SIG-M5 treated with dmso at 0.1 percent for 504 hours (cell line): ENCODE data around the gene PLEKHA6.

Experiments used
- DNase-seq: peaks from one replicate; lab custom pipeline; 2025; ENCODE audit not compliant: unreplicated experiment; lab: John Stamatoyannopoulos, UW

Gene PLEKHA6

DNA sequence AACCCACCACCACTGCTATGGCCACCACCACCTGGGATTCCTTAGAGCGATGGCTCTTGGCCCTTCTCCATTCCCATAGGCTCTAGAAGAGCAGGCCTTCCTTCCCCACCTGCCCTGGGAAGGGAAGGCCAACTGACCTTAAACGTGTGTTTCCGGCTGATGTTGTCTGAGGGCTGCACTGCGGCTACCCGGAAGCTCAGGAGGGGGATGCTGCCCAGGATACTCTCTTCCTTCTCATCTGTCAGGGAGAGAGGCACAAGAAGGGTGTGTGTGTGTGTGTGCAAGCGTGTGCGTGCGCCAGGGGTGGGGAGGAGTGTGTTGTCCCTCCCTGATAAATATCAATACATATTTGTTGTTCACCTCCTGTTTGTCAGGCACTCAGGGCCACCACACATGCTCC, 94.9 kb downstream of the PLEKHA6 start:
- DNase-seq: no peak

DNA sequence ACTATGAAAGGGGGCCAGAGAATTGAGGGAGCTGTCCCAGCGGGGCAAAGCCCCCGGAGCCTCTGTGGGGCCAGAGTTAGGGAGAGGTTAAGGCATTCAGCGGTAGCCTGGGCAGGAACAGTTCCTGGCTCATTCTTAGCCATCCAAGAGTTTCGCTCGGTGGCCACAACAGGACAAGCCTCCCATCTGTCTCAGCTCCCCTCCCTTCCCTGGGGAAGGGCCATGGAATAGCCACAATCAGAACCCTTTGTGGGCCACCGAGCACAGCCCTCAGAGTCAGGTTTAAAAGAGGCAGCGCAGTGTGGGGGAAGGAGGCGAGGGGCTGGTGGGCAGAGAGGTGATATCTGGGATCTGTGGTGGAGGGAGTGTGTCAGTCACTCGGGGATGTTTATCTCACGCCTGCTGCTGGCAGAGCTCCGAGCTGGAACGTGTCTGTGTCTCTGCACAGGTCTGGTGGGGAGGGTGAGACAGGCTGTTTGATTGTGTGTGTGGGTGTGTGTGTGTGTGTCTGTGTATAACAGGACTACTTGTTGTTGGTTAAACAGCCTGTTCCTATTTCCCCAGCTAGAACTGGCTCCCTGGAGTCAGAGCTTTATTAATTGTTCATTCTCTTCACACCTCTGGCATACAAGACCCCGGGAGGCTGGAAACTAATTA, 96.3 kb downstream of the PLEKHA6 start:
- no peak for DNase-seq

DNA sequence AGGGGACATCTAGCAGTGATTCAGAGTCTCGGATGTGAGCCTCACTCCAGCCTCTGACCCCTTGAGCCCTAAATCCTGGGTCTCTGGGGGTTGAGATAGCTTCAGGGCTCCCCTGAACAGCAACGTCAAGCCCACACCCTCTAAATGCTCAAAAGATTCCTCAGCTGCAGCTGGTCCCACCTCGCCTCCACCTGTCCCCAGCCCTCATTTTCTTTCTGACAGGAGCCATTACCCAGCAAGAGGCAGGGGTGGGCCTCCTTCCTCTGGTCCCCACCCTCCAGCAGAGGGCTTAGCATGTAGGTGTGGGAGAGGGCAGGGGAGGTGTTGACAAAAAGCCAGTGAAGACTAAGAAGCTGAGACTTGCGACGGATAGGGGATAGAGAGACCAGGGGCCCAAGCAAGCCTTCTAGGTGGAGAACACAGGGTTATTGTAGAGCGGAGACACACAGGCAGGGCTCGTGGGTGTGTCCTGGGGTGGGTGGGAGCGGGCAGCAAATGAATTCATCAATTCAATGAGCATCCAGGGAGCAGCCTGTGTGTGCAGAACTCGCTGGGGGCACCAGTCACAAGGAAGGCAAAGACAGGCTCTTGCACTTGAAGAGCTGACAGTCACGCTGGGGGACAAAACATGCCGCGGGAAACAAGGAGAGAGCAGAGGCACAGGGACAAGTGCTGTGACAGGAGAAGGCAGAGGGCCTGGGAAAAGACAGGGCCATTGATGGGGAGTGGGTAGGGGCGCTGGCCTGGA, 97.0 kb downstream of the PLEKHA6 start:
- no peak for DNase-seq

DNA sequence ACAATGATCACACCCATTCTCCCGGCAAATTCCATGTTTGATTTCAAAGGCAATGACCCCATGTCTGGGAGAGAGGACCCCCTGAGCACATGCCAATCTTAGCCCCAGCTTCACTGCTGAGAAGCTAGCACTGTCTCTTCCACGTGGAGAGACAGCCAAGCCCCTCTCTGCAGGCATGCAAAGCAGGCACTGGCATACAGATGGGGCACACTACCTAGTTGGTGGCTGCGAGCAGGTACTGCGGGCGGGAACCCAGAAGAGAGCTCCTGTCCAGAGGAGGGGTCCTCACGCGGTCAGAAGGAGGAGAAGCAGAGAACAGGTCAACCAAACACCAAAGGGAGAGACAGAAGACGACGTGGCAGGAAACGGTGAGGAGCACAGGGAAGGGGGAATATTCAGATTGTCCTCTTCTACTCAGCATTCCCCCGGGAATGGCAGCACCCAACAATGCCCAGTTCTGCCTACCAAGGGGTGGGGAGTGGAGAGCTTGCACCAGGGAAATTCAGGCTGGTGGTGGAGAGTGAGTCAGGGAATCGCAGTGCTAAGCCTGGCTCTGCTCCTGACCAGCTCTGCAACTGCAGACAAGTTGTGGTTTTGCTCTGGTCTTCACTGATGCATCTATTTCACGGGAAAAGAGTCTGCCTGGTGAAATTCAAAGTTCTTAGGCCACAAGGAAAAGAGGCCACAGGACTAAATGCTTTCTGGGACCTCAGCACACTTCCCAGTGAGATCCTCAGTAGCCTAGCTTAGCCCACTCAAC, 97.8 kb downstream of the PLEKHA6 start:
- no peak for DNase-seq

DNA sequence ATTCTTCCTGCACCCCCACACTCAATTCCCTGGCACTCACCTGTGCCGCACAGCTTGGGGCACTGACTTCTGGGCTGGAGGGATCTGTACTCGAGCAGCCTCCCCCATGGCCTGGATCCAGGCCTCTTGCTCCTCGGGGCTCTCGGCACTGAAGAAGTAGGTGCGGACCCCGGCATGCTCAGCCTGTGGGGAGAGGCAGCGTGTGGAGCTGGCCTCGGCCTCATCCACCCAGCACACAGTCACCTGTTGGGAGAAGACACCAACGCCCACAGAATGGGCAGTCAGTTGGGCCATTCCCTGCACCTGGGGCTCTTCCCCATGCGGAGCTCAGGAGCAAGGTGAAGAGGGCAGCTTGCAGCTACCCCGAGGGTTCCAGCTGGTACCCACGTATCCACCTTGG, 98.5 kb downstream of the PLEKHA6 start:
- no peak for DNase-seq

DNA sequence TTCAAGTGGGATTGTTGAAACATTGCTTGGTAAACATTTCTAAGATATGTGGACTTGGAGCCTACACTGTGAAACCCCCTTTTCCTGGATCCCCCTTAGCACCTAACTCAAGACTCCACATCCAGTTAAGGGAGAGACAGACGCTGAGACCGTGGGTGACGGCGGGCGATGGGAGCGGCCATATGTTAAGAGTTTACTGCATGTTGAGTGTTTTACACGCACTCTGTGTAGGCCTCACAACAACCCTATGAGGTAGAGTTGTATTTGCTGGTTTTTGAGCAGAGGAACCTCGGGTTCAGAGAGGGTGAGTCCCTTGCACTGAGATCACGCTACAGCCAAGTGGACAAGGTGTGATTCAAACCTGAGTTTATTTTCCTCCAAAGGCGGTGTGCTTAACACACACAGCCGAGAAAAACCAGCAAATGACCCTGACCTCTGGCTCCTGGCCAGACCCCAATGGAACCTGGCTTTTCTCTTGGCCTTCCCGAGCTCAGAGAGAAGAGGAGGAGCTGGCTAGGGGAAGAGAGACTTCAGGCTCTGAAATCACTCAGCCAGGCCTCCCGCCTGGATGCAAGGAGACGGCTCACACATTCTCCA, 99.0 kb downstream of the PLEKHA6 start:
- no peak for DNase-seq

DNA sequence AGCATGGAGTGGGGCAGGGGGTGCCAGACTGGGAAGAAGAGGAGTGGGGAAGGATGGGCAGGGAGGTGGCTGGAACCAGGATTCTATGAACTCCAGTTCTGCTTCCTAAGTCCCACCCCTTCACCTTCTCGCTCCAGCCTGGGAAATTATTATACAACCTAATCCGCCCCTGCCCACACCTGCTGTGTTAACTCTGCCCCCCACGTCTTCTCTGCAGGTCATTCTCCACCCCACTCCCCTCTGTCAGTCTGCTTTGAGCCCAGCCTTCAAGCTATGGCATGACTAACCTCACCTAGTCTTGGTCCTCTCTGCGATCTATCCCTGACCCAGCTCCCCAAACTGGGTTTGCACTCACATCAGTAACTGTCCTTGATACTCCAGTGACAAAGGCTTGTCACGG, 99.9 kb downstream of the PLEKHA6 start:
- no peak for DNase-seq

DNA sequence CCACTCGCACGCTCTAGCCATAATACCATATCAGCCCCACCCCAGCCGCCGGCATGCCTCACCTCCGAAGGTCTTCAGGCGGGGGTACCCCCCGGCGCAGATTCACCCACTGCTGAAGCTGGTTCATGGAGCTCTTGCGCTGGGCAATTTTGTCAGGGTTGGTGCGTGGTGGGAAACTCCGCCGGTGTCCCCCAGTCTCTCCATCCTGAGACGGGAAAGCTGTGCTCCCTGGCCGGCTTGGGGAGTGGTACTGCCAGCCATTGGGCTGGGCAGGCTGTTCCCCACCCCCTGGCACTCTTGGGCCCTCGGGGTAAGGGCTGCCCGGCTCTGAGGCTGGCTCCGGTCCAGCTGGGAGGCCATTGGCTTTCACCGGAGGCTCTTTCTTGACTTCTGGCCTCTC, 100.5 kb downstream of the PLEKHA6 start:
- no peak for DNase-seq

DNA sequence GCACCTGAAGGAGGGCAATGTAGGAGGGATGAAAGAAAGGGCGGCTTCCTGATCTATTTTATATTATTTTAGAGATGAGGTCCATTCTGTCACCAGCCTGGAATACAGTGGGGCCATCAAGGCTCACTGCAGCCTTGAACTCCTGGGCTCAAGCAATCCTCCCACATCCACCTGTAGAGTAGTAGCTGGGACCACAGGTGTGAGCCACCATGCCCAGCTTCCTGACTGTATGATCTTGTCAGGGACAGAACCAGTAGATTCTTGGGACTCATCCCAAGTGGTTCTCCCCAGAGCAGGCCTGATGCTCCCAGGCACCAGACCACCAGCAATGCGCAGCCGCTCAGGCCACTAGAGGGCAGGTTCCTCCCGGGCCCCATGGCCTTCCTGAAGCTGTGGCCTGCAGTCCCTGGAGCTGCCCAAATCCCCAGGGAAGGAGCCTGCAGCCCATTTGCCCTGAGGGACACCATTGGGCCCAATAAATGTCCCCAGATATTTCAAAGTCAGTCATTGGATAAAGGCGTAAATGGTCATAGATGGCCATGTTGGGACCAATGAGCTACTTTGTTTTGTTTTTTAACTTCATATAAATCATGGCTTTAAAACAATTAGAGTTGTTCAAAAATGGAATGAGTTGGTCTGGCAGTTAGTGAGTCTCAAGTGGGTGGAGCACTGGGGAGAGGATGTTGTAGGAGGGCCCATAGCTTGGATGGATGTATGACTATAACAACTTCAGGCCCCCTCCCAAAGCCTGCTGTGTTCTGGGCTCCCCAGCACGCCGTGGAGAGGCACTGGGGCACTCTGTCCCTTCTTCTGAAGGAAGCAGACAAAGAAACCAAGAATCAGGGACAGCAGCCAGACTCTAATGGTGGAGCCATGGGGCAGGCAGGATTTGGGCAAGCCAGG, 101.3 kb downstream of the PLEKHA6 start:
- peak; percentile 48 for DNase-seq

DNA sequence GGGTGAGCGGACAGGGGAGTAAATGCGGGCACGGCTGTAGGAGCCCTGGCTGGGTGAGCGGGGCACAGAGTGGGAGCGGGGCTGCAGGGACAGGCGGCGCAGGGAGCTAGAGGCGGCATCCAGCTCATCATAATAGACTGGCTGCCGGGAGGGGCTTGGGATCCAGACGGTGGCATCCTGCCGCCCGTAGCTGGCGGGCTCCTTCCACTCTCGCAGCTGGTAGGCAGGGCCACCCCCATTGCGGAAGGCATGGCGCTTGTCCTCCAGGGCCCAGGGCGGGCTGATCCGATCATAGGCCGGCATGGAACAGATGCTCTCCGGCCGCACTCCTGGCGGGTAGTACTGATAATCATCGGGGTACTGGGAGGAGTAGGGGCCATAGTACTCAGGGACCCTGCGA, 102.3 kb downstream of the PLEKHA6 start:
- DNase-seq: no peak

DNA sequence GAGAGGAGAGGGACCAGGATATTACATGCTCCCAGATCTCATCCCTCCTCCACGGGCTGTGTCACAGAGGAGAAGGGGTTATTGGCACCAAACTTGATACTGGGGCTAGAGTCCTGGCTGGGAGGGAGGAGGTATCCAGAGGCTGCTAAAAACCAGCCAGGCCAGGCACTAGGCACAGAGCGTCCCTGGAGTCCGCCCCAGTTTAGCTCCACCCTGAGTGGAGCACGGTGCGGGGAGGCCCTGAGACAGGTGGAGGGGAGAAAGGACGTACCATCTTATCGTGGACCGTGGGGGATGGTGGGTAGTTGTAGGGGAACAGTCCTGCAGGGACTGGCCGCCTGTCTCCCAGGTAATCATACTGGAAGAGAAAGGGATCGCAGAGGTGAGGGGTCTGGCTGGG, 103.2 kb downstream of the PLEKHA6 start:
- DNase-seq: no peak

DNA sequence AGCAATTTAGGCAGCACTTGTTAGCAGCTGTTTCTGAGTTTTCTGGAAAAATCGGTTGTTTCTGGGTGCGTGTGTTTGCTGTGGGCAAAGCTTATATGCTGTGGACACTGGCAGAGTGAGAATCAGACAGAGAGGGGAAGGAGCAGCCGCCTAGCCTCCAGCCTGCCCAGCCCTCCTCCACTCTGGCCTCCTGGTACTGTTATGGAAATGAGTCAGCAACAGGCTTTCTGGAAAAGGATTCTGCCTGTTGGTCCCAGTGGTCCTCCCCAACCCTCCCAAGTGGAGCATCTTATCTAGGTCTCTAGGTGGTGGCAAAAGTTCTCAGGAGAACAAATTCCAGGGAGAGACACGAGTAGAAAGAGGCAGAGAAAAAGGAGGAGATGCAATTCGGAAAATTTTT, 103.8 kb downstream of the PLEKHA6 start:
- DNase-seq: no peak

DNA sequence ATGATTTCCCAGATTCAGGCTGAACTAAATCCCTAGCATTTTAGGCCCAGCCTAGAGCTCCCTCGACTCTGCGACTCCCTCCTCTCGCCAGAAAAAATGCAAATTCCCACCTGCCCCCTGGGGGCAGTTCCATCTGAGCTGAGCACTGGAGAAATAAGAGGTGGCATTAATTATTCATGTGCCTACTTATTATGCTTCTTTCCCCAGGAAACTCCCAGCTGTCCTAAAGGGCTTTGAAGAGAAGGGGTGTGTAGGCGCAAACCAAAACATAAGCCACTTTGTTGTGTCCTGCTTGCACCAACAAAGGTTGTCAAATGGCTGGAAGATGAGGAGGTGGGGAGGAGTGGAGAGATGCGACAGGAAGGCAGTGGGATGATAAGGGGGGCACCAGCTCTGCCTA, 104.5 kb downstream of the PLEKHA6 start:
- no peak for DNase-seq

DNA sequence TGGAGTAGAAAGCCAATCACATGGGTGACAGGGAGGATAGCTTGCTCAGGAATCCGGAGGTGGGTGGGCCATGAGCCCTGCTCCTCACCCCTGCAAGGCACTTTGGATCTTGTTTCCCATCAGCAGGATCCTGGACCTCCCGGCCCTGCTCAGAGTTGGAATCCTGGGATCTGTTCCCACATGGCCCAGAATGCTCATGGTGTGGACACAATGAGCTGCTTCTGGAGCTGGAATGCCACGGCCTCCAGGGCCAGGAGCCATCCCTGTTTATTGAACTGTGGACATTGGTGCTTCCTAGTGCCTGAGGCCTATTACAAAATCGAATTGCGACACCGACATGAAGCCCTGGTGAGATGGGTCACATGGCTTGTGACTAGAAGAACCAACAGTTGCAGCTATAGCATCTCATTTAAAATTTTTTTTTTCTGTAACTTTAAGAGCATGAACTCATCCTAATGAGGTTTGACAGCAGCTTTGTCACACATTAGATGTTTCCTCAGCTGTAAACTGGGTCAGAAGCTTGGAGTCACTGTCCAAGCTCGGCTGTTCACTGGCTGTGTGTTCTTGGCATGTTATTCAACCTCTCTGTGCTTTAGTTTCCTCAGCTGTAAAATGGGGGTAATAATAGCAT, 105.6 kb downstream of the PLEKHA6 start:
- peak; percentile 81 for DNase-seq

DNA sequence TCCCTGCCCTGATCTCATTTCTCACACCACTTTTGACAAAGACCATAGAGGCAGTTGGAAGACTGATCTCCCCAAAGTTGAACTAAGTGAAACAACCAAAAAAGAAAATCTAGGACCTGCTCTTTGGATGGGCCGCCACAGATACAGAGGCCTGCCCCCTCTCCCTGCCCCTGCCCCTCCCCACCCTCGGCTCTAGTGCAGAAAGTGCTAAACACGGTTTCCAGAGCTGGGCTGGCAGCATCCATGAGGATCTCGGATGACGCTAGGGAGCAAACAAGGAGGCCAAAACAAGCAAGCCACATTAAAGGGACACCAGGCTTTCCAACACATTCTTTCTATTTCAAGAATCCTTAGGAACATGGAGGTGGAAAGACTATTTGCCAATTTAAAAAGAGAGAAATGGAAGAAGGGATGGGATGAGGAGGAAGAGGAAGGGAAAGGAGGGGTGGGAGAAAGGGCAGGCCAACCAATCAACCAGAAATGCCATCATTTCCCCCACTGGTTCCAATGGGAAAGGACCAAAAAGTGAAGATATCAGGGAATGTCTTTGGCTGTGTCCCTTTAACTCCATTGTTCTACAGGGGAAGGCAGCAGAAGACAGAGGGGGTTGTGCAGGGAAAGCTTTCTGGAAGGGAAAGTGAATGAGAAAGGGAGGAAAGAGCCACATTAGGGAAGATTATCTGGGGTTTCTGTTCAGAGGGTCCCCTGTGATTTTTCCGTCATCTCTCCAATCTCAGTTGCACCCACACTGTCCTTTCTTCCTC, 107.6 kb downstream of the PLEKHA6 start:
- no peak for DNase-seq

DNA sequence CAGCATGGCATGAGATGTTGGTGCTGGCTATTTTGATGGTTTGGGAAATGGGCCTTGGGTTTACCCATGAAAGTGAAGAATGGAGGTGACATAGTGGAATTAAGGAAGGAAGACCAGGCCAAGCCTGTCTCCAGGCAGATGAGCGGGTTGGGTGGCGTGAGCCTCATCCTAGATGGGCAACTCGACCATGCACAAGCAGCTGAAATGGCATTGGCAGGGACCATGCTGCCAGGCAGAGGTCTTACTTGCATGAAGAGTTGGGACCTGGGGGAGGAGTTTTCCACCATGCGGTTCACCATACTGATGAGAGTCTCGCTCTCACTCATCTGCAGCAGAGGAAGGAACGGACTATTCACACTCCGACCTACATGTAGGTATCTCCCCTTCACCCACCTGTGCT, 108.4 kb downstream of the PLEKHA6 start:
- DNase-seq: no peak

DNA sequence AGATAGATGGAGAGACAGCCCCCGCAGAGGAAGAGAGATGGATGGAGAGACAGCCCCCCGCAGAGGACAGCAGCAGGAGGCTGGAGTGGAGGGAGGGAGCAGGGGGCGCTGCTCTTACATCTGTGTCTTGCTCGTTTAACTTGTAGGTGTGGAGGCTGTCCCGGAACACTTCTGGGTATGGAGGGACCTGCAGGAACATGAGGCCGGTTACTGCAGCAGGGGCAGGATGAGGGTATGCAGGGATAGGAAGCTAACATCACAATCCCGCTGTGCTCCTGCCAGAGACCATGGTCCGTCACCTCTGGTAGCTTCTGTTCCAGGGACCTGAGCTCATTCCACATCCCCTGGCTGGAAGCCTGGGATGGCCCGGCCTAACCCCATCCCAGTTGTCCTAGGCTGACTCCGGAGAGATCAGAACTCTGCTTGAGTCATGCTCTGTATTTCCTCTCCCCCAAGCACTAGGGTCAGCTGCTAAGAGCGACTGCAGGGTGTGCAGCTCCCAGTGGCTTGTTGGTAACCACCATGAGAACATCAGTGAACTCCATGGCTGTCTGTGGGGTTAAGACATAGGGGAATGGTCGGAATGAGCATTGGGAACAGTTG, 109.2 kb downstream of the PLEKHA6 start:
- no peak for DNase-seq

DNA sequence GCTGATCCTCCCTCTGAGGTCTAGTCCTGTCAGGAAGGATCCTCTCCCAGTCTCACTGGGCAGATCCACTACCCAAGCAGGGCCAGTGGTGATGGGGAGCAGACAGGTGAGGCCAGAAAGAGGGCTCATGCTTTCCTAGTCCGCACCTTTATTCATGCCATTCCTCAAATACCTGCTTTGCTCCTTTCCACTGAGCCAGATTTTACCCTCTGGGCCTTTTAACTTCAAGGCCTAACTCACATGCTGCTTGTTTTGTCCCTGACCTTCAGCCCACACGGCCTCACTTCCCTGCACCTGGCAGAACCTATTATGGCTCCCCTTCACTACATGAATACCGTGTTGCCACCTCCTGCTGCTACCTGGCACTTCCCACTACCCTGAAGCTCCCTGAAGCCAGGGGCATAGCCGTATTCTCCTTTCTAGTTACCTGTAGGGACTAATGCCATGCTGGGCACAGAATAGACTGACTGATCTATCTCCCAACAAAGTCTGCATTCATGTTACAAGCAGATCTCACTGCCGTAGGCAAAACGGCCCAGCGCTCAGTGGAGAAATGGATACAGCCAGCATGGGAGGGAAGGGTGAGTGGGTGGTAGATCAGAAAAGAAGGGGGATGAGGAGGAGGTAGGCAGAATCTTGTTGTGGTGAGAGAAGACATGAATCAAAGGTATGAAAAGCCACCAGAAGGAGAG, 109.8 kb downstream of the PLEKHA6 start:
- DNase-seq: no peak

DNA sequence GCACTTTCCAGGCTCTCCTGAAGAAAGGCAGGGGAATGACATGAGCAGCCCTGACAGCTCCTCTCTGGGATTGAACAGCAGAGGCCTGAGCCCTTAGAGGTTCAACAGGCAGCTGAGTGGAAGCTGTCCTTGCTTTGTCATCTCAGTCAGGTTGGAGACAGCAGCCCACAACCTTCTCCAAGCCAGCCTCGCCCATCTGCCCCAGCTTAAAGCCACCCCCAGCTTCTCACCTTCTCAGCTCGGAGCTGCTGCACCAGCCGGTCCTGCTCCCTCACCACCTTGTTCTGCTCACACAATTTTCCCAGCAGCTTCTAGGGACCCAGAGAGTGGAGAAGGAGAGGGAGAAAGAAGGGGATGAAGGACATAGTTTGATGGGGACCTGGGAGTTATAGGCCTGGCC, 110.8 kb downstream of the PLEKHA6 start:
- DNase-seq: no peak
